Activated T-cell treated with anti-CD3 and anti-CD28 coated beads, Interleukin-2, amount 50 U/mL, for 48 hours (primary cell): Measurements from ENCODE around the gene BSDC1.

Experiments
- DNase-seq, 2 experiments: peaks; one replicate each; pipeline ENCODE4 v3.0.0-alpha.2; 2020

BSDC1 gene

GRCh38 chr1:32335535-32335789 is 58.8 kb downstream of the BSDC1 start:
- DNase-seq, result no peak

GRCh38 chr1:32334864-32335534 is 59.2 kb downstream of the BSDC1 start:
- peak; percentile 72 to 78 for DNase-seq

- DNase-seq, result no peak
Measured at GRCh38 chr1:32334274-32334861, 59.9 kb downstream of the BSDC1 start.

GRCh38 chr1:32333251-32333963 is 60.8 kb downstream of the BSDC1 start:
- no peak for DNase-seq

- DNase-seq, result no peak
Measured at GRCh38 chr1:32332290-32333079, 61.8 kb downstream of the BSDC1 start.

- no peak for DNase-seq
Measured at GRCh38 chr1:32331549-32331948, 62.7 kb downstream of the BSDC1 start.

- DNase-seq, result no peak
Measured at GRCh38 chr1:32330558-32331151, 63.6 kb downstream of the BSDC1 start.

GRCh38 chr1:32329931-32330466 is 64.2 kb downstream of the BSDC1 start:
- no peak for DNase-seq

GRCh38 chr1:32327204-32327603 is 67.0 kb downstream of the BSDC1 start:
- no peak for DNase-seq

GRCh38 chr1:32321712-32322291 is 72.4 kb downstream of the BSDC1 start:
- no peak for DNase-seq

- no peak for DNase-seq
Measured at GRCh38 chr1:32318127-32318869, 75.9 kb downstream of the BSDC1 start.

- DNase-seq, result no peak
Measured at GRCh38 chr1:32316903-32317277, 77.4 kb downstream of the BSDC1 start.
